HG02678 (cell line): ENCODE measurements around the gene B3GAT3.
"Not testable (repeated sequence)": the region's sequence is repeated elsewhere in the genome, so short reads cannot be mapped to it uniquely, and the experiment has no call there.

Experiments
- ATAC-seq: cut with Tn5 transposase; IDR thresholded peaks from one replicate; pipeline ENCODE4 v1.9.1; 2021; ENCODE audit warnings: mild to moderate bottlenecking, moderate library complexity; ENCODE audit not compliant: unreplicated experiment

The B3GAT3 gene

DNA sequence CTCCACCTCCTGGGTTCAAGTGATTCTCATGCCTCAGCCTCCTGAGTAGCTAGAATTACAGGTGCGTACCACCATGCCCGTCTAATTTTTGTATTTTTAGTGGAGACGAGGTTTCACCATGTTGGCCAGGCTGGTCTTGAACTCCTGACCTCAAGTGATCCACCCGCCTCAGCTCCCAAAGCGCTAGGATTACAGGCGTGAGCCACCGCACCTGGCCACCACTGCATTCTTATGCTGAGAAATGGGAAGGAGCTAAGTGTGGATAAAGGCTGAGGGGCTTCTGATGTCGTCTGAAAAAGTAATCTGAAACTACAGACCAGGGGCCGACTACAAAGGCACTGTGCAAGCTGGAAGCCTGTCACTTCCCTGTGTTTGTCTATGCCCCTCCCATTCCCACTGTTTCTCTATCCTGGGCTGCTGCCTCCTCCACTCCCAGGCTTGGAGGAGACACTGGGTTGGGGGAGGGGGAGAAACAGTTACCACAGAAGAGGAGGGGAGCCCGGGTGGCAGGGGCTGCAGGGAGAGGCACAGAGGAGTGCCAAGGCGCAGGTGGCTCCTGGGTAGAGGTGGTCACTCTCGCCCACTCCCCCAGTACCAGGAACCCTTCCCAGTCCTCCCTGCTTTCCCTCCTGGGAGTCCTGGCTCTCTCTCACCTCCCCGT lies 17.2 kb downstream of the B3GAT3 start:
- no peak for ATAC-seq

DNA sequence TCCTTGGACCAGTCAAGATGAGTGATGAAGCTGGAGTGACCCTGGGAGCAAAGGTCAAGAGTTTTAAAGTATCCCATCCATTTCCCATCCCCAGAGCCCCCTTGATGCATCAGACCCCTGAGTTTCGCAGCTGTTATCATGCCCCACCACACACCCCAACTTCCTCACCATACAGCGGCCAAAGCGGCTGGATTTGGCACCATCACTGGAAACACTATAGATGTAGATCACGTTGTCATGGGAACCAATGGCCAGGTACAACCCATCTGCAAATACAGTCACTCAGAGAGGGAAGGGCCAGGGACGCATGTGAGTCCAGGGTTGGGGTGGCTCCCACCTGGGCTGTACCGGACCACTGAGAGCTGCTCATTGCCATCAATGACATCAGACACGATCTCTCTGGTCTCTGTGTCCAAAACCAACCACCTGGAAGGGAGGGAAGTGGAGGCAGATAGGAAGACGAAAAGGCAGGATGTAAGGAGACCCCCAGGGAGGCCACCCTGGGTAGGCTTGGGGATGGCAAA lies 17.9 kb downstream of the B3GAT3 start:
- ATAC-seq: no peak

DNA sequence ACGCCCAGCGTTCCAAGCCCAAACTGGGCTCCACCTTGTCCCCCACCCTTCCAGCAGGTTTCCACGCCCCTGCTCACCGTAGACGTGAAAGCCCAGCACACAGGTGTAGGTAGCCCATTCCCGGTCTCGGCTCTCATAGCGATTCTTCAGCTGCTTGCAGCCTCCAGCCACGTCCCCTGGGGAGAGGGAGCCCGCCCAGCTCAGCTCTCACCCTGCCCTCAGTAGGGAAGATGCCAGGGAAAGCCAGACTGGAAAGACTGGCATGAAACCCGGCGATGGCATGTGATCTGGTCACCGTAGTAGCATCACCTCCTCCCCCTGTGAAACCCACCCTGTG lies 18.7 kb downstream of the B3GAT3 start:
- no peak for ATAC-seq

DNA sequence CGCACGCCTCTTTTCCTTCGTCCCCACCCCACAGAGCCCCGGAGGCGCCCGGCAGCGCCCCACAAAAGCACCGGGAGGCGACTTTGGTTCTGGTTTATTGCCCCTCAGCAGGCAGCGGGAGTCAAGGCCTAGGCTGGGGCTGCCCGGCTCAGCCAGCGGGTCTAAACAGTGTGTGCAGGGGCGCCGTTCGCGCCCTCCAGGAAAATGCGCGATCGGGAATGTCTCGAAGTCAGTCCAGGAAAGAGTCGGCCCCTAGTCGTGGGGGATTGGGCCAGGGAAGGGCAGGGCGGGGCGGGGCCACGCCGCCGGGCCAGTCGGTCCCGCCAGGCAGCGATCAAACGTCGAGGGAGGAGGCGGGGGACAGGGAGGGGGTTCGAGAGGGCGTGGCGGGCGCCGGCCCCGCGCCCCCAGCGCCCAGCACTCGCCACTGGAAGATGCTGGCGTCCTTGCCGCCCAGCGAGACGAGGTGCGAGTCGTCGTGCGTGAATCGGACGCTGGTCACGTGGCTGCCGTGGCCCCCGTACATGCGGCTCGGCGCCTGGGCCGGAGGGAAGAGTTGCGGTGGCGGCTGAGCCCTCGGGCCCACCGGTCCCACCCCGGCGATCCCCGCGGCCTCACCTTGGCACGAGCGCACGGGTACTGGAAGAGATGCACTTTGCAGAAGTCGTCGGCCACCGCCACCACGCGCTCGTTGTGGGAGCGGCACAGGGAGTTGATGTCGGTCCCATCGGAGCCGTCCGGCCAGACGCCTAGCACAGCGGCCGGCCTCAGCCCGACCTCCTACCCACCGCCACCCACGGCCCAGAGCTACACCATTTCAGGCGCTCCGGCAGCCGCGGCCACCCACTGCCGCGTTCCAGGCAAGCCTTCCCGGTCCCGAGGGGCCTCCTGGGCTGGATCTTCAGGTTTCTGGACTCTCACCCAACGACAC lies 19.4 kb downstream of the B3GAT3 start:
- peak; percentile 1 for ATAC-seq

DNA sequence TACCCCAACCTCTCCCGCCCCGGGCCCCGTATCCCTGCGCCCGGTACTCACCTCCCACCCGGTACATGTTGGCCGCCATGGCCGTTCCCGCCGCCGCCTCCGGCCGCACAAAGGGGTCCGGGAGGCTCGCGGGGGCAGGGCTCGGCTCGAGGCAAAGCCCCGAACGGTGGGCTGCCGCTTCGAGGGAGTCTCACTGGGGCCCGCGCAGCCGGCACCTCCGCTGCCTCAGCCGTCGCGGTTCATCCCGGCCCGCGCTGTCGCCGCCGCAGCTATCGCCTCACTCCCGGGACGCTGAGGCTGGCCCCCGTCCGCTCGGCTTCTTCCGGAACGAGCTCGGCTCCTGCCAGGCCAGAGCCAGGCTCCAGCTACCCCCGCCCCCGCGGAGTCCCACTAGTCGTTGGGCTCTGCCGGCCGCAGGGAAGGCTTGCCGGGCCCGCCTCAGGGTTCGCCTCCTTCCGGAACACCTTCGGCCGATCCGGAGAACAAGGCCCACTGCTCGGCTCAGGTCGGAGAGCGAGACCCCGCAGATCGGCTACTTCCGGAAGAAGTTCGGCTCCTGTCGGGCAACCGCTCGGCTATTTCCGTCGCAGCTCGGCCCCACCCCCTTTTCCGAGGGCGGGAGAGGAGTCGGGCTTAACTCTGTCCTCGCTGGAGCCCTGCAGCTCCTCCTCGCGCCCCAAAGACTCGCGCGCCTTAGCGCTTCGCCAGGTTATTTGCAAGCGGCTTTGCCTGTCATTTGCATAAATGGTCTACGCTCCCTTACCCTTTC lies 20.2 kb downstream of the B3GAT3 start, which contains the start of gene MTA2:
Gene MTA2, minus strand, starts transcription at position 494 of the 769 bp plus-strand sequence. Its CDS starts 415 bp downstream, at position 79.
- ATAC-seq: peak; percentile 75

DNA sequence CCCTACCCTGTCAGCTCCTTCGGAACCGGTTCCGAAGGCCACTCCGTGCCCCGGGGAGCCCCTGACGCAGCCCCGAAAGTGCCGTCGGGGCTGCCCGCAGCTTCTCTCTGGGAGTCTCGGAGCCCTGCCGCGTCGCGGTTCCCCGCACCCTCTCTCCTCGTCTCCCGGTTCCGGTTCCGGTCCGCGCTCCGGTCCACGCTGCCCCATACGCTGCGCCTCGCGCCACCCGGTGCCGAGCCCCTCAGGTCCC lies 20.7 kb downstream of the B3GAT3 start:
- no peak for ATAC-seq

DNA sequence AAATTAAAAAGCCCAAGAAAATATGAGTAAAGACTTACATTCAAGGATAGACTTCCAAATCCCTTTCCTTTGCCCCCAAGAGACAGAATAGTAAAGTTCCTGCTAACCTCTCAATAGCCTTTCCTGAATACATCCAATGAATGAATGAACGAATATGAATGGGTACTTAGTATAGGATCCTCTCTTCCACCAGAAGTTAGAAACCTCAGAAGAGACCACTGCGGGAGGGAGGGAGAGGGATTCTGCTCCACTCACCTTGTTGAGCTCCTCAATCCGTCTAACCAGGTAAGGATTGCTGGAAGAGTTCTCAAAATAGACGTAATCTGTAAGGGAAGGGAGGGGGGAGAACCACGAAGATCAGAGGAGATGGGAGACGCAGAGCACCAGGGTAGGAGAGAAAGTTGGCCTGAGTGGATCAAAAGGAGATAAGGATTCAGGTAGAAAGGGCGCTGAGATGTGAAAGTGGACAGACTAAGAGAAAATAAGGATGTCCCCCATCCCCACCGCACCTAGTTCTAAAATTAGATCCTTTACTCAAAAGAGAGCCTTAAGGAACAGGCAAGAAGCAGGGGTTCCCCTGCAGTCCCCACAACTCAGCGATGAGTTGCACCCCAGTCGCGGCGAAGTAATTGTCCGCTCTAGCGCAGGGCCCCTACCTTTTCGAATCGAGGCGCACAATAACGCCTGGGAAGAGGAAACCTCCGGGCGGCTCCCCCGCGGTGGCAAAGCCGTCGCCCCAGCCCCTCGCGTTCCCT lies 21.2 kb downstream of the B3GAT3 start:
- ATAC-seq: no peak

DNA sequence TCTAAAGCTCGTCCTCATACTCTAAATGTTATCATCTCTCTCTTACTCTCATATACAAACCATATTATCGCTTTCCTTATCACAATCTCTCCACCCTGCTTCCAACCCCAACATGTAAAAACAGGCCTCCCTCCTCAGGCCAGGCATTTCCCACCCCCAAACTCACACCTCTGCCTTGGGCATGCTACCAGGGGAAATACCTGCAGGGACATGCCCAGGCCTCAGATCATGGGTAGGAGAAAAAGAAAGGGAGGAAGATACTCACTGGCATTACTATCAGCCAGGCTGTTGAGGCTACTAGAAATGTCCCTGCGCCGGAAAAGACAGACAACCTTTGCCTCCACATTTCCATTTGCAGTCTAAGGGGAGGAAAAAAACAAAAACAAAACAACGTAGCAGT lies 21.9 kb downstream of the B3GAT3 start:
- no peak for ATAC-seq

DNA sequence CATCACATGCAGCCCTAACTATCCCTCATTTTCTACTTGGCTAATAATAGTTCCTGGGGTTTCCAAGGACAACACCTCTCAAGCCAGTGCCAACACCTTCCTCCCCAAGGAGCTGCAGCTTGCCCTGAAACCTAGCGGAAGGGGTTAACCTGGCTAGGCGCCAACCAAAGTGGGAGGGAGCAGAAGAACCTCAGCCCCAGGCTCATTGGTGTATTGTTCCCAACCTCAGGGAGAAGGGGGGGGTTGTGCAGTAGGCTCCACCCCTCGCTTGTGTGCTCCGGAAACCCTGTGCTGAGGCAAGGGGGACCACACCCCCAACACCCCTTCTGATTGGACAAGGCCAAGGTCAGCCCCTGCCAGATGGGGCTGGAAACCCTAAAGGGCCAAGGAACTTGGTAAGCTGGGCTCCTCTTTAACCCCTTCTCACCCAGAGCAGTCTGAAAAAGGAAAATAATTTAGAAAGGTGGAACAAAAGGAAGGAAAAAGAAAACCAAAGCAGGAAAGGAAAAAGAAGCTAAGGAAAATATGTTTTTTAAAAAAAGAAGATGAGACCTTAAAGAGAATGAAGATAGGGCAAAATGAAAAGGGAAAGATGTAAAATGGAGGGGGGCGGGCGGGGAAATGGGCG lies 22.6 kb downstream of the B3GAT3 start:
- peak; percentile 36 for ATAC-seq

DNA sequence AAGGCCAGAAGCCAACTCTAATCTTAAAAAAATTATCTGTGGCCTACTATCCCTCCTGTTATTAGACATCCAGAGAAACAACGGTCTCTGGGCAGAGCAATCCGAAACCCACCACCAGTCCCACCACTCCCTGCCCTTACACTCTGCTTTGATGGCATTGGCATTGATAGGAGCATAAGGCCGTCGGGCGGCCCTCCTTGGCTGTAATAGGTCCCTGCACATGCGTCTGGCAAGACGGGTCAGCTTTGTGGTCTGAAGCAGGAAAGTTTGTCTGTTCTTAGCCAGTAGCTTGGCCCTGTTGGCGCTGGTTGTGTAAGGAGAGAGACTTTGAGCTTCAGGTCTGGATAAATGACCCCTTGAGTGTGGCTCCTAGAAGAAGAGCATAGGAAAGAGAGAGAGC lies 26.7 kb downstream of the B3GAT3 start:
- no peak for ATAC-seq

DNA sequence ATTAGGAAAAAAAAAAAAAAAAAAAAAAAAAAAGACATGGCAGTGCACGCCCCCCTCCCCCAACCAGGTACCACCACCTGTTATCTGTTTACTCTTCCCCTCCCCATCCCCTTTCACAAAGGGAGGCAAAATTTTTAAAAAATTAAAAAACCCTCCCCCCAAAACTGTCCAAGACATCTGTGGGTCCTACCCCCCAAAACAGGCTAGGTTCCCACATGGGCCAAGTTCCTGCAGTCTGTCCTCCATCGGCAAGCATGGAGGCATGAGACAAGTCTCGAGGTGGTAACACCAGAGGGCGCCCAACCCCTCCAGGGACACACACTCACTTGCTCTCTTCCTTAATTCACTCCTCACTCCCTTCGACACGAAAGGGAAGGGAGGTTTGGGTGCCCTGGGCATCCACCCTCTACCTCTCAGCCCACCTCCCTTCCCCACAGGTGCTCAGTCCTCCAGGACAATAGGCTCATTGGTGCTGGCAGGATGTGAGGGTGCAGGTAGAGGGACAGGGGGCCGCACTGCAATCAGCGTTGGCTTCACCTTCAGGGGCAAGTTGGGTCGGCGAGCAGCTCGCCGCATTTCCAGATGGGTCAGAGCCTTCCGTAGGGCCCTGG lies 28.2 kb downstream of the B3GAT3 start:
- ATAC-seq: no peak

DNA sequence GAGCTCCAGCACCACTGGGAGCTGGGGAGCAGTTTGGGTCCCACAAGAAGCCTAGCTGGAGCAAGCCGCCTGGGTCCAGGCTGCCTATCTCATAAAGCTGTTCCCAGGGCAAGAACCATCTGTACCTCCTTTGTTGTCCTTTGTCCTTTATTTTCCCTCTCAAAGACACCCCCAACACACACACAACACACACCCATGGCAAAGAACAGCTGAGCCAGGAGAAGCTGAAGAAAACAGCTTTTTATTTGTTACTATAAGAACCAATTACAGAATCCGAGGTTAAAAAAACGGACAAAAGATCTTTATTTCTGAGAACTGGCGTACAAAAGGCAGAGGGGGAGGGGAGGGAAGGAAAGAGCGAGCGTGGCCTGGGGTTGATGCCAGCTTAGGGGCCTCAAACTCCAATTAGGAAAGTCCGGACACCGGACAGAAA lies 28.8 kb downstream of the B3GAT3 start:
- ATAC-seq: no peak

DNA sequence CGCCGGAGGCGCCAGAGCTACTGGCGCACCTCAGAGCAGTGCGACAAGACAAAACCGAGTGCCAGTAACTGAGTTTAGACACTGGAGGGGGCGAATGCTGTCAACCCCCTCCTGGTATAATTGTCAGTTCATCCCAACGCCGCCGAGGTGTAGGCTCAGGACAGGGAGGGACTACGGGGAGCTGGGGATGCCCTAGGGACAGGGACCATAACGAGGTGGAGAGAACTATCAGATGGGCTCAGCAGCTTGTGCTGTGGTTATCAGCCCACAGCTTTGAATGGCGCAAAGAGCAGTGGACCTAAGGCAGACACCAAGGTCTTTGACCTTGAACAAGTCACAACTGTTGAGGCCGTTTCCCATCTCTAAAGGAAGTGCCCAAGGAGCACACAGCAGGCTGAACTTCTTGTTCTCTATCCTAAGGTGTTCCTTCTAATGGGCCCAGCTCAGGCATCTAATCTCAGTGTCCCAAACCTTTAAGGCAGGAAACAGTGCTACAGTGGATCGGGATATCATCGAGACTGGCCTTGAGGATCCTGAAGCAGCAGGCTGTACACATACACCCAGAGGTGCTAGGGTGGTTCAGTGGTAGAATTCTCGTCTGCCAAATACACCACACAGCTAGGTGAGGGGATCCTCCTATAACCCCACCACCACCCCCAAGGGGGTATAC lies 29.5 kb downstream of the B3GAT3 start:
- no peak for ATAC-seq

DNA sequence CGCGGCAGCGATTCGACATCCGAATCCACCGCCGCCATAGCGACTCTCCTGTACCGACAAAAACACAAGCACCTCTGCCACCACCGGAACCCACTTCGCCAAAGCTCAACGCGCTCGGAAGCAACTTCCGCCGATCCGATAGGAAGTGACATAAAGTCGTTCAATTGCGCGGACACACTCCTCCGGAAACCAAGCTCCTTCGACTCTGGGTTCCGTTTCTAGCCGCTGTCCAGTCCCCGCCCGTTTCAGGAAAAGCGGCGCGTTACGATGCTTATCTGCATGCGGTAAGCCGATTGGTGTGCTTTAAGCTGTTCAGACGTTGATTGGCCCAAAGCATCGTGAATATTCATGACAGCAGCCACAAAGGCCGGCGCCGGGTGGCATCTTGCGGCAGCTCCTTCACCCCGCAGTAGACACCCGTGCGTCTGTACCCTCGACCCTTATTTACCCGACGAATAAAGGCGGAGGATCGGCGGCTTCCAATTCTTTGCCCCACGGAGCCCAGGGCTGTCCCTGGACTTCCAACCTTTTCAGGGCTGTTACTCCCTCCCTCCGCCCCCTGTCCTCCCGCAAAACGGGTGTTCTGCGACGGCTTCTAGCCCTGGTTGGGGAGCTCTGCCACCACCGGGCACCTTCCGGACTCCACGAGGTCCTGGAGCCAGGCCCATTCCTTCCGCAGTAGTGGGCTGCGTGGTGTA lies 30.2 kb downstream of the B3GAT3 start, which contains the start of gene TUT1:
Gene TUT1, minus strand, starts transcription at position 76 of the 698 bp plus-strand sequence. Its CDS starts 38 bp downstream, at position 38.
- ATAC-seq: peak; percentile 85

DNA sequence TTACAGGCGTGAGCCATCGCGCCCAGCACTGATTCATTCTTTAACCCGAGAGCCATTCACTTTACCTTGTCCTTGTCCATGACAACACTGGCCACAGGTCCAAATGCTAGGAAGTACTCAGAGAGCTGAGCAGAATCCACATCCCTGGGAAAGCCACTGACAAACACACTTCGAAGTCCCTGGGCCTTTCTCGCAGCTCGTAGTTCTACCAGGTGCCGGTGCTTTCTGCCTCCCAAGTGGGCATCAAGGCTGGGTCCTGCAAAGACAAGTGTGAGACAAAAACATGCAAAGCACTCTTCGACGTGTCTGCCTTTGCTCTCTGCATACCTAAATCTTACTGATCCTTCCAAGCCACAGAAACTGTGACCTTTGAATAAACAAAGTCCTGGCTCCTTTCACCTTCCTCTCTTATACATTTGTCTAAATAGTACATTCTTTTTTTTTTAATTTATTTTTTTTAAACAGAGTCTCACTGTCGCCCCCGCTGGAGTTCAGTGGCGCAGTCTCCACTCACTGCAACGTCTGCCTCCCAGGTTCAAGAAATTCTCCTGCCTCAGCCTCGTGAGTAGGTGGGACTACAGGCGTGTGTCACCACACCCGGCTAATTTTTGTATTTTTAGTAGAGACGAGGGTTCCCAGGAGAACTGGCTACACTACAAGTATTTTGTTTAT lies 32.7 kb downstream of the B3GAT3 start:
- no peak for ATAC-seq

DNA sequence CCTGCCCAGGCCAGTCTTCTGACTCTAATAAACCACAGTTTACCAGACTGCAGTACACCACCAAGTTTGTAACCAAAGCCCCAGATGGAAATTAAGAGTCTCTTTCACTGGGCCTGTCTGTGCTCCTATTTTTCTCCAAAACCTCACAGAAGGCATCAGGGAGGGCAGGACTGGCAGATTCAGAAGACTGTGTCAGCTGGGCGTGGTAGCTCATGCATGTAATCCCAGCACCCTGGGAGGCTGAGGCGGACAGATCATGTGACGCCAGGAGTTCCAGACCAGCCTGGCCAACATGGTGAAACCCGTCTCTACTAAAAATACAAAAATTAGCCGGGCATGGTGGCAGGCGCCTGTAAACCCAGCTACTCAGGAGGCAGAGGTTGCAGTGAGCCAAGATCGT lies 36.4 kb downstream of the B3GAT3 start:
- not testable (repeated sequence) for ATAC-seq

DNA sequence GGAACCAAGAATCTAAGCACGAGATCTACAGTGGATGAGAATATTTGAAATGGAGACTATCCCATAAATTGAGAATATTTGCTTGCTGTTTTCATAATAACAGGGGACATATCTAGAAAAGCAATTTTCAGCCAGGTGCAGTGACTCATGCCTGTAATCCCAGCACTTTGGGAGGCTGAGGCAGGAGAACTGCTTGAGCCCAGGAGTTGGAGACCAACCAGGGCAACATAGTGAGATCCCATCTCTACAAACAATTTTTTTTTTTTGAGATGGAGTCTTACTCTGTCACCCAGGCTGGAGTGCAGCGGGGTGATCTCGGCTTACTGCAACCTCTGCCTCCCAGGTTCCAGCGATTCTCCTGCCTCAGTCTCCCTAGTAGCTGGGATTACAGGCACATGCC lies 40.1 kb downstream of the B3GAT3 start:
- ATAC-seq: not testable (repeated sequence)
